Body of pancreas (tissue), 4 donors: ENCODE measurements around the gene ALPK1. TPM values are rescaled to one million over a fixed set of nuclear protein-coding genes. Genes with fewer than 3 reads are reported as not detected.

Source experiments
- ATAC-seq: fragments of 150-250 bp; one replicate; pipeline ENCODE4 v1.9.1; 2016
- DNase-seq, 4 donors: peaks; one replicate each; pipeline ENCODE4 v3.0.0-alpha.2; 2019
- H3K27ac ChIP-seq, 4 donors: fragments of 200-600 bp; sonication (generic); 1 replicate in 3 of 4; 2 replicates in 1 of 4; pipeline versions ENCODE4 v1.5.1 to v1.6.1; 2016 to 2019; ENCODE audit warnings: mild to moderate bottlenecking in 1 of 4, mixed read lengths in 1 of 4, moderate library complexity in 1 of 4
- H3K27me3 ChIP-seq, 2 donors: fragments of 200-600 bp; sonication (generic); one replicate each; pipeline ENCODE4 v1.6.0; 2016; ENCODE audit warnings: mild to moderate bottlenecking in 1 of 2
- H3K36me3 ChIP-seq, 2 donors: fragments of 200-600 bp; sonication (generic); replicated peaks in 1 of 2; 2 replicates each; pipeline ENCODE4 v1.5.1; 2016; ENCODE audit warnings: low read depth in 2 of 2; ENCODE audit not compliant: insufficient read depth in 1 of 2
- H3K4me1 ChIP-seq: fragments of 200-600 bp; sonication (generic); one replicate; pipeline ENCODE4 v1.6.0; 2016
- H3K4me3 ChIP-seq, 2 donors: fragments of 200-600 bp; sonication (generic); 1 replicate in 1 of 2; 2 replicates in 1 of 2; pipeline ENCODE4 v1.5.1; 2016 to 2019
- H3K9me3 ChIP-seq, 3 donors: fragments of 200-600 bp; sonication (generic); 1 replicate in 2 of 3; 2 replicates in 1 of 3; pipeline ENCODE4 v1.5.1; 2016
- CTCF ChIP-seq, 7 experiments: fragments of 450-650 bp in 4 of 7; fragments of 200-600 bp in 3 of 7; sonication (generic) in 3 of 7; IDR thresholded peaks; one replicate each; pipeline ENCODE4 v1.5.1; 2016 to 2019; ENCODE audit warnings: antibody characterized with exemption in 7 of 7
- POLR2A ChIP-seq, 3 donors: fragments of 450-650 bp; IDR thresholded peaks; one replicate each; pipeline ENCODE4 v1.6.1; 2016; ENCODE audit warnings: antibody characterized with exemption in 3 of 3, mild to moderate bottlenecking in 2 of 3
- WGBS, 2 donors: methylation state at CpG; one replicate each; pipeline ENCODE4 v1.1.5; 2017; 5-methylcytosine and 5-hydroxymethylcytosine counted together
- intact Hi-C: fragments of 100-400 bp; cut with DNase I; formaldehyde crosslinking; loops from one replicate; pipeline ENCODE4 v1.15.1; 2023
- total RNA-seq, 2 donors: library from RNA; depleted of rRNA; stranded (reverse); fragments of >200 nt; gene quantifications; one replicate each; pipeline ENCODE4 v1.1.0, GENCODE V29; 2016

ALPK1 gene
- total RNA-seq, 2 donors from 2014 or later, result 14.8 to 26.7 TPM

DNA sequence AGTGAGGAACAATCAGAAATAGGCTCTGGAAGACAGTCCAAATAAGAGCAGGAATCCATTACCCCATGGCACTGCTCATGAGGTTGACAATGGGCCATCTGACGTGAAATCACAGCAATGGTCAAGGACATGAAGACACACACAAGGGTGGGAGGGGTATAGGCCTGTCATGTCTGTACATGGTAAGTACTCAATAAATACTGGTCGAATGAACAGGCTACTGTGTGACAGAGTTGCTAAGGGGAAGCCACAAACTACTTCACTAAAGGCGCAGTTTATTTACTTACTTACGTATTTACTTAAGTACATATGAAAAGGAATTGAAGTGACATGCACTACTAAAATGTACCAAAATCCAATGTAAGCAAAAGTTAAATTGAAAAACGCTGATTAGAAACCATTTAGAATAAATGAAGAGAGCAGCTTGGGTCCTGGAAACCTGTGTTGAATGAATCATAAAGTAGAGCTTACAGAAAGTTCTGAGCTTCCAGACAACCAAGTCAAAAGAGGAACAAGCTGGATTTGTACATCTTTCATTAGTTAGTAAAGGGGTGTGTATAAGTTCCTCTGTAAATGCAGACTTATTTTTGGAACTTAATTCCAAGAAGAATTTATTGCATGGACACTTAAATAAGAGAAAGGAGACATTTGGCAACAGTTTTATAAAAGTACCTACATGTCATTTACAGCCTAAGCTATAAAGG is 32.7 kb downstream of the ALPK1 start:
- DNase-seq (no peak), ATAC-seq (no peak)
- H3K36me3 ChIP-seq, result no peaks in the 10 kb centered on the region
- no peaks in the 10 kb centered on the region for H3K9me3 ChIP-seq
- TF ChIP-seq POLR2A (IDR thresholded peaks at IDR 0.05) (no peak), CTCF (IDR thresholded peaks at IDR 0.05) (no peak)
- intact Hi-C loops, result no loop called here
- no peak overlapping the region for H3K27ac ChIP-seq
- no peaks in the 10 kb centered on the region for H3K27me3 ChIP-seq
- WGBS, 2 donors, result 76 to 78% methylated on average over 5 of the region's 5 CpGs
- no peaks in the 10 kb centered on the region for H3K4me1 ChIP-seq
- H3K4me3 ChIP-seq, result no peak overlapping the region

- ATAC-seq, result no peak
Observed at GRCh38 chr4:112330921-112331320, 33.8 kb downstream of the ALPK1 start.

GRCh38 chr4:112332398-112332797 is 35.2 kb downstream of the ALPK1 start:
- DNase-seq (no peak), ATAC-seq (no peak)
- Histone ChIP-seq H3K4me3 (no peak overlapping the region), H3K27ac (no peak overlapping the region), H3K27me3 (no peaks in the 10 kb centered on the region), H3K9me3 (no peaks in the 10 kb centered on the region), H3K36me3 (no peaks in the 10 kb centered on the region), H3K4me1 (no peaks in the 10 kb centered on the region)
- no peak for TF ChIP-seq POLR2A (IDR thresholded peaks at IDR 0.05)
- no peak for TF ChIP-seq CTCF (IDR thresholded peaks at IDR 0.05)
- intact Hi-C loops, result no loop called here

More at GRCh38 chr4:112330921-112331320, 33.8 kb downstream of the ALPK1 start:
- Histone ChIP-seq H3K9me3 (no peaks in the 10 kb centered on the region), H3K4me1 (no peaks in the 10 kb centered on the region), H3K36me3 (no peaks in the 10 kb centered on the region), H3K27me3 (no peaks in the 10 kb centered on the region), H3K27ac (no peak overlapping the region), H3K4me3 (no peak overlapping the region)
- intact Hi-C loops, result no loop called here
- 79 to 90% methylated on average over 4 of the region's 4 CpGs for WGBS, 2 donors
- no peak for TF ChIP-seq POLR2A (IDR thresholded peaks at IDR 0.05)
- TF ChIP-seq CTCF (IDR thresholded peaks at IDR 0.05), result no peak
- no peak for DNase-seq

GRCh38 chr4:112340023-112340422 is 42.9 kb downstream of the ALPK1 start:
- Histone ChIP-seq H3K27ac (no peak overlapping the region), H3K4me3 (no peak overlapping the region), H3K9me3 (no peaks in the 10 kb centered on the region), H3K4me1 (no peaks in the 10 kb centered on the region), H3K36me3 (no peaks in the 10 kb centered on the region), H3K27me3 (no peaks in the 10 kb centered on the region)
- intact Hi-C loops, result no loop called here
- no peak for ATAC-seq
- 78 to 86% methylated on average over 6 of the region's 6 CpGs for WGBS, 2 donors
- DNase-seq, result no peak
- TF ChIP-seq POLR2A (IDR thresholded peaks at IDR 0.05), result no peak
- TF ChIP-seq CTCF (IDR thresholded peaks at IDR 0.05), result no peak

- Histone ChIP-seq H3K27me3 (no peaks in the 10 kb centered on the region), H3K36me3 (no peaks in the 10 kb centered on the region), H3K9me3 (no peaks in the 10 kb centered on the region), H3K4me1 (no peaks in the 10 kb centered on the region), H3K4me3 (no peak overlapping the region), H3K27ac (no peak overlapping the region)
- no peak for TF ChIP-seq POLR2A (IDR thresholded peaks at IDR 0.05)
- no peak for TF ChIP-seq CTCF (IDR thresholded peaks at IDR 0.05)
- DNase-seq, result no peak
- WGBS, 2 donors, result 86 to 89% methylated on average over 5 of the region's 5 CpGs
- ATAC-seq, result no peak
- intact Hi-C loops, result no loop called here
Observed at GRCh38 chr4:112341033-112341432, 43.9 kb downstream of the ALPK1 start.
